Spleen (tissue), 11 donors: ENCODE data around the gene BAHCC1. TPM values are rescaled to one million over a fixed set of nuclear protein-coding genes. Genes with fewer than 3 reads are reported as not detected.
A peak's percentile ranks its signal among the peaks of the same experiment; 100 is the strongest.

Source experiments
- DNase-seq: peaks from one replicate; pipeline ENCODE4 v3.0.0-alpha.2; 2020
- H3K27ac ChIP-seq, 8 donors: fragments of 200-600 bp; sonication (generic) in 7 of 8; 1 replicate in 4 of 8; 2 replicates in 4 of 8; pipeline versions ENCODE4 v1.5.0 to v1.8.0; 2016 to 2021; ENCODE audit warnings: inconsistent platforms in 4 of 8, mild to moderate bottlenecking in 4 of 8, moderate library complexity in 1 of 8
- H3K27me3 ChIP-seq, 7 donors: fragments of 200-600 bp; sonication (generic) in 6 of 7; replicated peaks in 1 of 7; 1 replicate in 4 of 7; 2 replicates in 3 of 7; pipeline versions ENCODE4 v1.5.0 to v1.8.0; 2016 to 2021; ENCODE audit warnings: inconsistent platforms in 3 of 7, mild to moderate bottlenecking in 1 of 7
- H3K36me3 ChIP-seq, 6 donors: fragments of 200-600 bp; sonication (generic) in 5 of 6; 1 replicate in 4 of 6; 2 replicates in 2 of 6; pipeline versions ENCODE4 v1.5.0 to v1.8.0; 2016 to 2021; ENCODE audit warnings: inconsistent platforms in 2 of 6
- H3K4me1 ChIP-seq, 6 donors: fragments of 200-600 bp; sonication (generic) in 5 of 6; 1 replicate in 3 of 6; 2 replicates in 3 of 6; pipeline versions ENCODE4 v1.5.0 to v1.8.0; 2016 to 2021; ENCODE audit warnings: inconsistent platforms in 3 of 6
- H3K4me3 ChIP-seq, 8 donors: fragments of 200-600 bp; sonication (generic) in 7 of 8; 1 replicate in 4 of 8; 2 replicates in 4 of 8; pipeline versions ENCODE4 v1.5.0 to v1.8.0; 2016 to 2021; ENCODE audit warnings: inconsistent platforms in 4 of 8, mild to moderate bottlenecking in 4 of 8, moderate library complexity in 2 of 8
- H3K9me3 ChIP-seq, 8 donors: fragments of 200-600 bp; sonication (generic) in 7 of 8; 1 replicate in 4 of 8; 2 replicates in 4 of 8; pipeline versions ENCODE4 v1.5.0 to v1.8.0; 2016 to 2021; ENCODE audit warnings: inconsistent platforms in 4 of 8
- POLR2A ChIP-seq, 3 donors: fragments of 450-650 bp; IDR thresholded peaks; one replicate each; pipeline ENCODE4 v1.5.1; 2017; ENCODE audit warnings: antibody characterized with exemption in 3 of 3, mild to moderate bottlenecking in 1 of 3
- POLR2AphosphoS5 ChIP-seq, 3 donors: sonication (generic); formaldehyde crosslinking; IDR thresholded peaks; one replicate each; pipeline ENCODE4 v1.5.1; 2017; ENCODE audit warnings: antibody characterized with exemption in 3 of 3
- WGBS, 5 donors: extraction: QIAGEN DNeasy Blood & Tissue Kit in 3 of 5; methylation state at CpG; one replicate each; pipeline versions ENCODE4 v1.1.5 to v1.1.7; 2013 to 2018; 5-methylcytosine and 5-hydroxymethylcytosine counted together
- intact Hi-C: fragments of 100-400 bp; cut with DNase I; formaldehyde crosslinking; loops from one replicate; pipeline ENCODE4 v1.15.0; 2023; ENCODE audit warnings: low total_unique reads
- polyA plus RNA-seq, 3 donors: library from polyadenylated mRNA; stranded (reverse); fragments of 200-250 nt; gene quantifications; one replicate each; pipeline ENCODE4 v1.2.1, GENCODE V29; 2013
- total RNA-seq, 7 donors: library from RNA; depleted of rRNA in 3 of 7; stranded (reverse); fragments of >200 nt in 3 of 7; fragmentation: NEBNext Ultra II Directional in 4 of 7; extraction: Animal tissue kit (Norgen Biotek cat#: 25700) in 4 of 7; gene quantifications; one replicate each; pipeline versions ENCODE4 v1.1.0 to v1.2.1, GENCODE V29; 2016 to 2021
- TF ChIP-seq, protein P1 (sequence below), 11 experiments: fragments of 200-600 bp in 7 of 11; fragments of 450-650 bp in 4 of 11; sonication (generic) in 4 of 11; IDR thresholded peaks in 8 of 11; conservative IDR thresholded peaks in 3 of 11; 1 replicate in 7 of 11; 2 replicates in 4 of 11; pipeline versions ENCODE4 v1.4.0 to v1.8.0; 2016 to 2021; ENCODE audit warnings: antibody characterized with exemption in 11 of 11, inconsistent platforms in 4 of 11, mild to moderate bottlenecking in 1 of 11
- donor health status: healthy with polysubstance abuse.
- donor health status: DM: no; HTN: no; CAD: no; lungs with moderate emphysema.
- donor health status: DM: no; HTN: no; CAD: no.
- donor health status: Bipolar disorder and iron deficiency.
- donor health status: healthy.
- donor health status: DM: no; HTN: no; CAD: no.
- donor health status: DM: yes; HTN: yes; CAD: no.

Gene BAHCC1
- total and polyA plus RNA-seq, 10 donors = 1.7 to 20.3 (median 12.4) TPM

DNA sequence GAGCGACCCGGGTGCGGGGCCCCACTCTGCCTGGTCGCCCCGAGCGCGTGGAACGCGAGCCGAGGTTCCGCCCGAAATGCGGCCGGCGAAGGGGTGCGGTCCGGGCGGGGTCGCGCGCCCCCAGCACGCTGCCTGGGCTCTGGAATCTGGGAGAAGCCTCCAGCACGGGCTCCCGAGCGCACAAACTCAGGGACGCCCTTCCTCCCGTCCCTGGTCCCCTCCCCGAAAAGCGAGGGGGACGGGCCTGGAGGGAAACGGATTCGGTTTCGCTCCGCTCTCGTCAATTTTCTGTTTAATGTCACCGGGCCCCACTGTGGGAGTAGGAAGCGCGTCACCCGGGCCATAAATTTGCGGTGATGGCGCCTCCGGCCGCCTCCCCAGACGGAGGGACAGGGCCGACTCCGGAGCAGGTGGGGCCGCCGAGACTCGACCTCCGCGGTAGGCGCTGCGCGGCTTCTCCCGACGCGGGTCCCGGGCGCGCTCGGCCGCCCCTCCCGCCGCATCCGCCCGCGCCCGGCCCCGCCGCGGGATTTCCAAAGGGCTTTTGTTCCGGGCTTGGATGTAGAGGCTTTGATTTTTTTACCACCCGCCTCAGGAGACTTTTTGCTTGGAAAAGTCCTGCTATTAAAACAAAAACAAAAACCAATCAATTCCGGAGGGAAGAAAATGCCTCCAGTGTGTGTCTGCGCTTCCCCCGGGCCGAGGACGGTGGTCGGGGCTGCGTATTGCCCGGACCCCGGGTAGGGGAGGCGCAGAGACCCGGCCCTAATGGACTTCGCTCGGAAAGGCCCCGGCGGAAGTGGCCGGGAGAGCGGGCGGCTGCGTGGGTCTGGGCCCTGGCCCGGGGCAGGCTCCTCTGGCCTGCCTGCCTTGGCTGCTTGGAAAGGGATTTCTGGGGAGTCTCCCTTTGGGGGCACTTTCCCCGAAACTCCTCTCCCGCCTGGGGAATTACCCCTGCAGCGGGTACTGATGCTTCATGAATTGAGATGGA lies 7.9 kb upstream of the BAHCC1 start:
- 7 to 28% (median 13%) methylated on average over 29 to 96 of the region's 96 CpGs for WGBS, 5 donors
- H3K27me3 ChIP-seq = peaks cover 0 to 100% (median 36%) of the 10 kb centered on the region in 7 donors
- no peak for DNase-seq

DNA sequence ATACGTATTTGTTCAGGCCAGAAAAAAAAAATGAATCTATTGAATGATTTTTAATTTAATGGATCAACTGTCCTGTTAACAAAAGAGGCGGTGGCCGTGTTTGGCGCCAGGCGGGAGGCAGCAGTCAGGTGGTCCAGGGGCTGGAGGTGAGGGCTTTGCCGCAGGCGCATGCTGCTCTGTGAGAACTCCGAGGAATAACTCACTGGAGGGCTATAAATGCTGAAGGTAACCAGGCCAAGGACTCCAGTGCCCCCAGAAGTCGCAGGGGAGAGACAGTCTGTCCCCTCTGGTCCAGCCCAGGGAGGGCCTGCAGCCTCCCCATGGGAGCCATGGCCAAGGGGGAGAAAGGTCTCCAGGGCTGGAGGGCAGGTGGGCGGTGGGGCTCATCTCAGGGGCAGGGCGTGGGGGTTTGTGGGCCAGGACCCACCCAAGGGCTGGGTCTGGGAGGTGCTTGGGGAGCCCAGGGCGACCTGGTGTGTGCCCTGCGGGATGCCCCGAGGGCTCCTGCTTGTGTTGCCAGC lies 7.1 kb upstream of the BAHCC1 start:
- H3K27me3 ChIP-seq = peaks cover 0 to 100% (median 42%) of the 10 kb centered on the region in 7 donors
- H3K4me1 ChIP-seq = peaks cover 20 to 82% (median 62%) of the 10 kb centered on the region in 6 donors
- peak overlapping the region in 6 of 8 donors; percentile 43 to 83 (median 60) for H3K4me3 ChIP-seq

More for the DNA sequence above, 7.9 kb upstream of the BAHCC1 start:
- H3K27ac ChIP-seq = peak overlapping the region; percentile 82 to 95 (median 91)
- peaks cover 20 to 79% (median 56%) of the 10 kb centered on the region in 6 donors for H3K4me1 ChIP-seq
- intact Hi-C loops = no loop called here
- no peaks in the 10 kb centered on the region for H3K9me3 ChIP-seq
- peak; percentile 49 to 75 (median 70) for TF ChIP-seq POLR2AphosphoS5 (IDR thresholded peaks at IDR 0.05)
- TF ChIP-seq, protein P1, sequence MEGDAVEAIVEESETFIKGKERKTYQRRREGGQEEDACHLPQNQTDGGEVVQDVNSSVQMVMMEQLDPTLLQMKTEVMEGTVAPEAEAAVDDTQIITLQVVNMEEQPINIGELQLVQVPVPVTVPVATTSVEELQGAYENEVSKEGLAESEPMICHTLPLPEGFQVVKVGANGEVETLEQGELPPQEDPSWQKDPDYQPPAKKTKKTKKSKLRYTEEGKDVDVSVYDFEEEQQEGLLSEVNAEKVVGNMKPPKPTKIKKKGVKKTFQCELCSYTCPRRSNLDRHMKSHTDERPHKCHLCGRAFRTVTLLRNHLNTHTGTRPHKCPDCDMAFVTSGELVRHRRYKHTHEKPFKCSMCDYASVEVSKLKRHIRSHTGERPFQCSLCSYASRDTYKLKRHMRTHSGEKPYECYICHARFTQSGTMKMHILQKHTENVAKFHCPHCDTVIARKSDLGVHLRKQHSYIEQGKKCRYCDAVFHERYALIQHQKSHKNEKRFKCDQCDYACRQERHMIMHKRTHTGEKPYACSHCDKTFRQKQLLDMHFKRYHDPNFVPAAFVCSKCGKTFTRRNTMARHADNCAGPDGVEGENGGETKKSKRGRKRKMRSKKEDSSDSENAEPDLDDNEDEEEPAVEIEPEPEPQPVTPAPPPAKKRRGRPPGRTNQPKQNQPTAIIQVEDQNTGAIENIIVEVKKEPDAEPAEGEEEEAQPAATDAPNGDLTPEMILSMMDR (IDR thresholded peaks at IDR 0.05 in 8 of 11, conservative IDR thresholded peaks at IDR 0.05 in 3 of 11) = no peak
- no peaks in the 10 kb centered on the region for H3K36me3 ChIP-seq
- H3K4me3 ChIP-seq = peak overlapping the region; percentile 43 to 83 (median 56)

GRCh38 chr17:81388612-81389367 lies 6.5 kb upstream of the BAHCC1 start:
- Histone ChIP-seq H3K4me3 (no peak overlapping the region), H3K27ac (peak overlapping the region in 7 of 8 donors; percentile 82 to 95 (median 92)), H3K36me3 (no peaks in the 10 kb centered on the region), H3K9me3 (no peaks in the 10 kb centered on the region), H3K4me1 (peaks cover 21 to 81% (median 67%) of the 10 kb centered on the region in 6 donors), H3K27me3 (peaks cover 0 to 100% (median 48%) of the 10 kb centered on the region in 7 donors)
- intact Hi-C loops = no loop called here
- WGBS, 5 donors = 47 to 58% (median 53%) methylated on average over 11 to 19 of the region's 19 CpGs
- no peak for DNase-seq
- TF ChIP-seq POLR2AphosphoS5 (IDR thresholded peaks at IDR 0.05) (peak; percentile 18 to 72 (median 58)), POLR2A (IDR thresholded peaks at IDR 0.05) (no peak)
- TF ChIP-seq, protein P1 (IDR thresholded peaks at IDR 0.05 in 8 of 11, conservative IDR thresholded peaks at IDR 0.05 in 3 of 11) = no peak

More for the DNA sequence above, 7.1 kb upstream of the BAHCC1 start:
- no peak for TF ChIP-seq POLR2A (IDR thresholded peaks at IDR 0.05)
- TF ChIP-seq, protein P1 (IDR thresholded peaks at IDR 0.05 in 8 of 11, conservative IDR thresholded peaks at IDR 0.05 in 3 of 11) = no peak
- 69 to 91% (median 77%) methylated on average over 9 to 14 of the region's 14 CpGs for WGBS, 5 donors
- intact Hi-C loops = no loop called here
- DNase-seq = no peak
- H3K36me3 ChIP-seq = no peaks in the 10 kb centered on the region
- H3K9me3 ChIP-seq = no peaks in the 10 kb centered on the region
- peak overlapping the region; percentile 82 to 95 (median 91) for H3K27ac ChIP-seq
